Measurements from ENCODE around the gene MTHFSD.

Gene MTHFSD

DNA sequence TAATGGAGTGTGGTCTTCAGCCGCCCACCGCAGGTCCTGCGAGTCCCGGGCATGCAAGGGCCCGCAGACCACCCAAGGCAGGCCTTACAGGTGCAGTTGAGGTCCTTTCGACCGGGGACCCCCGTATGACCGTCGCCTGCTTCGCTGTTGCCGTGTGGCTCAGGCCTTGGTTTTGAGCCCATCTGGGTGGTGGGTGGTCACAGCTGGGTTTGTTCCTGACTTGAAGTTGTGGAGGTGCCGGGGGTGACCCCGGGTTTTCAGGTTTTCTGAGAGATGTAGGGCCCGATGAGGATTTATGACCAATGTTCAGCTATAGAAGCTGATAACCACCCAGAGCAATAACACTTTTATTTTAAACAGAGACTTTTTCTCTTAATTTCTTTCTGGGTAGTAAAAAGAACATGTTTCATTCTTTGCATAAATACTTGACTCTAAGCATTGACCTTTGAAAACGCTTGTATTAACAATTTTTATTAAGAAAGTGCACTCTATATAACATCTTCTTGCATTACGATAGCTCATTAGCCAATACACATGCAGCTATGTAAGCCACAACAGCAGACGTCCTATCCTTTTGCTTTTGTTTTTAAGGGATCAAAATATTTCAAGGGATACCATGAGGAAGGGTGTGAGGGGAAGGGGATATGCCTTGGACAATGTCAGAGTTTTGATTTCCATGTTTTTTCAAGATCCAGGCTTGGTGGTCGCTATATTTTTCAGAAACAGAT, 25.2 kb upstream of the MTHFSD start:
- TF ChIP-seq CTCF (IDR thresholded peaks at IDR 0.05; ENCODE audit: low read depth, low read length) = no peak
- H3K4me3 ChIP-seq (ENCODE audit: low read depth, low read length) = peak overlapping the region; percentile 95

DNA sequence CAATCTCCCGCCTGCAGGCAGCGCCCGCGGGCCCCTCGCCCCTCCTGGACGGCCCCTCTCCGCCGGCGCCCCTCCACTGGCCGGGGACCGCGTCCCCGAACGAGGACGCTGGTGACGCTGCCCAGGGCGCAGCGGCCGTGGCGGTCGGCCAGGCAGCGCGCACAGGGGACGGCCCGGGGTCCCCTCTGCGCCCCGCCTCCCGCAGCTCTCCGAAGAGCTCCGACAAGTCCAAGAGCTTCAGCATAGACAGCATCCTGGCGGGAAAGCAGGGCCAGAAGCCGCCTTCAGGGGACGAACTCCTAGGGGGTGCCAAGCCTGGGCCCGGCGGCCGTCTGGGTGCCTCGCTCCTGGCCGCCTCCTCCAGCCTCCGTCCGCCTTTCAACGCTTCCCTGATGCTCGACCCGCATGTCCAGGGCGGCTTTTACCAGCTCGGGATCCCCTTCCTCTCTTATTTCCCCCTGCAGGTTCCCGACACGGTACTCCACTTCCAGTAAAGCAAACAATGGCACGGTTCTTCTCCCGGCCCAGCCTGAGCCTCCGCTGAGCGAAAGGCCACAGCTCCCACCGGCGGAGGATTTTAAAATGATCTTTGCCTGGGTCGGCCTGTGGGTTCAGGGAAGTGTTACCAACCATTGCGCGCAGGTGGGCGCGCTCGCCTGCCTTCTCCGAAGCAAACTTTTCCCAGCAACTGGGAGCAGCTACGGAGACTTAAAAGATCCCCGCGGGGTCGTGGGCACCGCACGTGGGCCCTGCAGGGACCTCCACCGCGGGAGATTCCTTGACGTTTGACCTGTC, 24.4 kb upstream of the MTHFSD start:
- peak overlapping the region; percentile 95 for H3K4me3 ChIP-seq (ENCODE audit: low read depth, low read length)
- TF ChIP-seq CTCF (IDR thresholded peaks at IDR 0.05; ENCODE audit: low read depth, low read length) = no peak

DNA sequence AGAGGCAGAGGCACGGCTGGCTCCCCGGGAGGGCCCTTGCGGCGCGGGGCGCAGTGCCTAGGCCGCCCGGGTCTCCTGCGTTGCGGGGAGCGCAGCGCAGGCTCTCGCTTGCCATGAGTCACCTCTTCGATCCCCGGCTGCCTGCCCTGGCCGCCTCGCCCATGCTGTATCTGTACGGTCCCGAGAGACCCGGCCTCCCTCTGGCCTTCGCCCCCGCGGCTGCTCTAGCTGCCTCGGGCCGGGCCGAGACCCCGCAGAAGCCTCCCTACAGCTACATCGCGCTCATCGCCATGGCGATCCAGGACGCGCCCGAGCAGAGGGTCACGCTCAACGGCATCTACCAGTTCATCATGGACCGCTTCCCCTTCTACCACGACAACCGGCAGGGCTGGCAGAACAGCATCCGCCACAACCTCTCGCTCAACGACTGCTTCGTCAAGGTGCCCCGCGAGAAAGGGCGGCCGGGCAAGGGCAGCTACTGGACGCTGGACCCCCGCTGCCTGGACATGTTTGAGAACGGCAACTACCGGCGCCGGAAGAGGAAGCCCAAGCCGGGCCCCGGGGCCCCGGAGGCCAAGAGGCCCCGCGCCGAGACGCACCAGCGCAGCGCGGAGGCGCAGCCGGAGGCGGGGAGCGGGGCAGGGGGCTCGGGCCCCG, 23.7 kb upstream of the MTHFSD start:
- peak overlapping the region; percentile 95 for H3K4me3 ChIP-seq (ENCODE audit: low read depth, low read length)

GRCh38 chr16:86578061-86578599, 23.1 kb upstream of the MTHFSD start, which contains the start of gene FOXL1:
Gene FOXL1, plus strand, starts transcription at chr16:86578549. Its CDS starts 175 bp downstream, at chr16:86578724.
- H3K4me3 ChIP-seq (ENCODE audit: low read depth, low read length) = peak within 1 kb of the TSS; percentile 95
- no peak for TF ChIP-seq CTCF (IDR thresholded peaks at IDR 0.05; ENCODE audit: low read depth, low read length)

More for the DNA sequence above, 23.7 kb upstream of the MTHFSD start:
- no peak for TF ChIP-seq CTCF (IDR thresholded peaks at IDR 0.05; ENCODE audit: low read depth, low read length)

DNA sequence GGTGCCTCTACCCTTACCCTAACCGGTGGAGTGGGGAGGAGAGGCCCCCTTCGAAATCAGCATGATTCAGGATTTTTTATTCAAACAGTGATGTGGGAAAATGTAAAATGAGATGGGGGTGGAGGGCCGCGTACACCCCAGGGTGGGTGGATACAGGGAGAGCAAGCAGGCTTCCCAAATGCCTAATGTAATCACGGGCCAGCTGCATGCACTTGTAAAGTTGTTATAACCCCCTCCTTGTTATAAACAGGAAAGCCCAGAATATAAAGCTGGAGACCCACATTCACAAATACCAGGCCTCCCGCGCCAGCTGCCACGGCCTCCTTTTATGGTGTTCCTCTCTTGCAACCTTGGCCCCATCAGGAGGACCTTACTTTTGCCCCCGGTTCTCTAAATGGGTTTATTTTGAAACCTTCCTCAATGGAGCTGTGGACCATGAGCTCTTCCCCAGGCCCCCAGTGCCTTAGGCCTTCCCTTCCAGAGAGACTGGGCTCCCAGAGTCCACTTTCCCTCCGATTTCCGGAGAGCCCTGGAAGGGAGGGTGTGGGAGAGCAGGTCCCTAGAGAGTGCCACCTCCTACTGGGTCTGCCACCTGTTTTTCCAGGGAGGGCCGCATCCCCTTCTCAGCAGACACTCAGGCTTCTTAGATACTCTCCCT, 22.4 kb upstream of the MTHFSD start:
- TF ChIP-seq CTCF (IDR thresholded peaks at IDR 0.05; ENCODE audit: low read depth, low read length) = no peak
- H3K4me3 ChIP-seq (ENCODE audit: low read depth, low read length) = peak overlapping the region; percentile 84

- no peak for TF ChIP-seq CTCF (IDR thresholded peaks at IDR 0.05; ENCODE audit: low read depth, low read length)
- peak overlapping the region; percentile 84 for H3K4me3 ChIP-seq (ENCODE audit: low read depth, low read length)
Observed at GRCh38 chr16:86576591-86577313, 21.7 kb upstream of the MTHFSD start.

All from WI38 (cell line).